Upper lobe of left lung (tissue), 4 donors: Measurements from ENCODE around the gene MED13.

Experiments used
- POLR2A ChIP-seq, 4 donors: fragments of 450-650 bp; IDR thresholded peaks; one replicate each; pipeline ENCODE4 v1.5.1; 2016 to 2017; ENCODE audit warnings: antibody characterized with exemption in 4 of 4, mild to moderate bottlenecking in 2 of 4
- TF ChIP-seq, protein P1 (sequence below), 6 experiments: fragments of 450-650 bp in 4 of 6; fragments of 200-600 bp in 2 of 6; sonication (generic) in 2 of 6; IDR thresholded peaks; one replicate each; pipeline ENCODE4 v1.5.1; 2016 to 2019; ENCODE audit warnings: antibody characterized with exemption in 6 of 6

DNA sequence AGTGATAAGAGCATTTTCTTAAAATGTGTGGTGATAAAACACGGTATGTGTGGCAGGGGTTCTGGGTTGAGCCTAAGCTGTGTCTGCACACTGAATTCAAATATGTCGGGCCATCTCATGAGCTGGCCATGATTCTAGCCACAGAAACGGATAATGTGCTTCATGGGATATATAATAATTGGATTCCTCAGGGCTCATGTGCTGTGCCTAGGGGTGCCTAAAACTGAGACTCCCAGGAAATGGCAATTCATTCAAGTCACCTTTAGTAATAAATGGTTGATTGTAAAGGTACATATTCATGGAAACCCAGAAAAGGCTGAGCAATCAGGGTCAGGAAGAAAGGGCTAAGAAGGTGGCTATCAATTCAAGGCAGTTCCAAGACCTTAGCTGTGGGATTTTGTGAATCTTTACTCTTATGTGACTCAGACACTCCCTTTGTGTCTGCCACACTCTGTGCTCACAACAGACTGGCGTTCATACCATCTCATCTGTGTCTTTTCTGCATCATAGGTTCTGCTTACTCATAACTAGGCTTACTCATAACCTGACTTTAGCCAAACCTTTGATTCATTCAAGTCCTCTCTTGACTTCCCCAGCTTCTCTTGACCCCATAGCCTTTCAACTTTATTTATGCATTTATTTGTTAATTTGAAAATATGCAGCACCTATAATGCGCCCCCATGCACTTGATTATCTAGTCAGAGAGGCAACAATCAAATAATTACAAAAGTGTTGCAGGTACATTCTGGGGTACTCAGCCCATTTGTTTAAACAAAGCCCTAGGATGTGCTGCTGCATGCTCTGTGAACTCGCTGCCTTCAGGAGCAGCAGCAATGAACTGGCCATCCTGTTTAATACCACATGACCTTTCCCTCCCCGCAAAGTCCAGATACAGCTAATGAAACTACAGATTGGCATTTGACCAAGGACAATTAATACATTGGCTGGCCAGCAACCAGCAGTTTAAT, 28.4 kb upstream of the MED13 start:
- TF ChIP-seq, protein P1, sequence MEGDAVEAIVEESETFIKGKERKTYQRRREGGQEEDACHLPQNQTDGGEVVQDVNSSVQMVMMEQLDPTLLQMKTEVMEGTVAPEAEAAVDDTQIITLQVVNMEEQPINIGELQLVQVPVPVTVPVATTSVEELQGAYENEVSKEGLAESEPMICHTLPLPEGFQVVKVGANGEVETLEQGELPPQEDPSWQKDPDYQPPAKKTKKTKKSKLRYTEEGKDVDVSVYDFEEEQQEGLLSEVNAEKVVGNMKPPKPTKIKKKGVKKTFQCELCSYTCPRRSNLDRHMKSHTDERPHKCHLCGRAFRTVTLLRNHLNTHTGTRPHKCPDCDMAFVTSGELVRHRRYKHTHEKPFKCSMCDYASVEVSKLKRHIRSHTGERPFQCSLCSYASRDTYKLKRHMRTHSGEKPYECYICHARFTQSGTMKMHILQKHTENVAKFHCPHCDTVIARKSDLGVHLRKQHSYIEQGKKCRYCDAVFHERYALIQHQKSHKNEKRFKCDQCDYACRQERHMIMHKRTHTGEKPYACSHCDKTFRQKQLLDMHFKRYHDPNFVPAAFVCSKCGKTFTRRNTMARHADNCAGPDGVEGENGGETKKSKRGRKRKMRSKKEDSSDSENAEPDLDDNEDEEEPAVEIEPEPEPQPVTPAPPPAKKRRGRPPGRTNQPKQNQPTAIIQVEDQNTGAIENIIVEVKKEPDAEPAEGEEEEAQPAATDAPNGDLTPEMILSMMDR (IDR thresholded peaks at IDR 0.05), result no peak
- TF ChIP-seq POLR2A (IDR thresholded peaks at IDR 0.05), result no peak
